HG02610 (cell line): Measurements from ENCODE around the gene RUNX1.

Experiments
- ATAC-seq: cut with Tn5 transposase; IDR thresholded peaks from one replicate; pipeline ENCODE4 v1.9.1; 2021; ENCODE audit warnings: mild to moderate bottlenecking, moderate library complexity; ENCODE audit not compliant: unreplicated experiment

Gene RUNX1

DNA sequence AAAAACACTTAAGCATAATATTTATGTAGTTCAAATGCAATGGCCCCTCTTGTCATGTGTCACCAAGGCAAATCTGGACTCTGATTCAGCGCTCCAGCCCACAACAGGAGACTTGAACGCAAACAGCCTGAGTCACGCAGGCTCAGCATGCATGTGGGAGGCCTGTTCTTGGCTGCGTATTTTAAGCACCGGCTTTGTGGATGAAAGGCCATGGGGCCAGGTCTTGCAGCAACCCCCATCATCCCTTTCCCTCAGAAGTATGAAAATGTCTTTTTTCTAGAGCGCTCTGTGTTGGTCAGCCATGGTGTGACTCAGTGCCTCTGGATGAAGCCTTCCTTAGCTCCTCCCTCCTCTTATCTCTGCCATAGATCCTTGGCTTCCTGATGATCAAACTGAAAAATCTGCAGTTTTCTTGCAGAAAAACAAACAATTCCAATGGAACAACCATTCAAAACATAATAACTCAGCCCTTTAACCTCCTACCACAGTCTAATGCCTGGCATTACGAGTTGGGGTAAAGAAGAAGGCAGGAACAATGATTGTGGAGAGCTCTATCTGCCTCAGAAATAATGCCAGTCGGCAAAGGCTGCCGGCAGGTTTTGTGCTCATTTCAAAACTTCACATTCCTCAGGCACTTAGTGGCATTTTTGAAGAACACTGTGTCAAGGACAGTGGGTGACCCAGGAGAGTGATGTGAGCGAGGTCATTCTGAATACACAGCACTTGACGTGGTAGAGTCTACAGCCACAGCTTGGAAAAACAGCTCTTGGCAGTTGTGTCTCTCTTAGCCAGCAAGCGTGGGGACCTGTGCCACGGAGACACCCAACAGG is 212.8 kb downstream of the RUNX1 start:
- ATAC-seq = no peak

DNA sequence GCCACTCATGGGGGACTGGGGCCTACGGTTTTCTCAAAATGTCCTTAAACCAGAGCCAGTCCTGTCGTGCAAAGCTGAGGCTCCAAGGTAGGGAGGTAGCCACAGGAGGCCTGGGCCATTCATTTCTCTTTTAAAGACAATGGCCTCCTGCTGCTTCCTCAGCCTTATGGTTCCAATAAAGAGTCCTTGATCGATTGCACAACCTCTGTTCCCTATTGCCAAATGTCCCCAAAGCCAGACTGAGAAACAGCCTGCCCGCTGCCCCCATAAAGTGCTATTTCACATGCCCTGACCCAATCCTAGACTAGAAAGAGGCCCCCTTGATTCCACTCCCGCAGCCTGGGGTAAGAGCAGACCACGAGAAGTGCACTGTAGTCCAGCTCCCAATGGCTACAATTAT is 213.6 kb downstream of the RUNX1 start:
- ATAC-seq = no peak

DNA sequence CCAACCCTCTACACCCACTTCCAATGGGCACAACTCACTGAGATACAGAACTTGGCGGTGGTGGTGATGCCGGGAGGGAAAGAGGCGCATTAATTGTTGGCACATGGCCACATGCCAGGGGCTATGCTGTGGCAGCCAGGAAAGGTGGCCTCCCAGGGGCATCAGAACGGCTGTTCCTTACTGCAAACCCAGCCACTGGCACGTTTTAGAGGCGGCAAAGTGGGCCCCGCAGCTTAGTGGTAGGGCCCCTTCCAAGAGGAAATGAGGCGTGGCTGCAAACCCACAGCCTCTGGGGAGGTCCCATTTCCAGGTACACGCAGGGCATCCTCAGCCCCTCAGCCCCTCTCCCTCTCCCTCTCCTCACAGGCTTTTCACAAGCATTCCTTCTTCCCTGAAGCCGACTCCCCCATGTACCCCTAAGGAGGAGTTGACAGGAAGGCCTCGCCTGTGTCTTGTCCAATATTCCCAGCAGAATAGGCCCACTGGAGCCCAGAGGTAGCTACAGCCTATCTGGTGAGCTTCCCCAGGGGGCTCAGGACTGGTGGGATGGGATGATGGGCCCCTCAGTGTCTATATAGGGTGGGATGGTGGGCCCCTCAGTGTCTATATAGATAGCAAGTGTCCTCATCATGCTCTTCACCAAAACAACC is 214.1 kb downstream of the RUNX1 start:
- ATAC-seq = no peak

DNA sequence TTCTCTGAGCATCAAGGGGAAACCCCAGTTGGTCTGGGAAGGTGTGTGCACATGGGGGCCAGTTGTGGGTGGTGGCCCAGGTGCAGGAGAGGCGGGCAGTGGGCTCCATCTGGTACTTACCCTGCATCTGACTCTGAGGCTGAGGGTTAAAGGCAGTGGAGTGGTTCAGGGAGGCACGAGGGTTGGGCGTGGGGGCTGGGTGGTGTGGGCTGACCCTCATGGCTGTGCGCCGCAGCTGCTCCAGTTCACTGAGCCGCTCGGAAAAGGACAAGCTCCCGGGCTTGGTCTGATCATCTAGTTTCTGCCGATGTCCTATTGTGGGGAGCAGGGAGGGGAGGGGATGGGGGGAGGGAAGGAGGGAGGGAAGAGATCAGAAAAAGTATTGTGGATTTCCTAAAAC is 214.8 kb downstream of the RUNX1 start:
- no peak for ATAC-seq

DNA sequence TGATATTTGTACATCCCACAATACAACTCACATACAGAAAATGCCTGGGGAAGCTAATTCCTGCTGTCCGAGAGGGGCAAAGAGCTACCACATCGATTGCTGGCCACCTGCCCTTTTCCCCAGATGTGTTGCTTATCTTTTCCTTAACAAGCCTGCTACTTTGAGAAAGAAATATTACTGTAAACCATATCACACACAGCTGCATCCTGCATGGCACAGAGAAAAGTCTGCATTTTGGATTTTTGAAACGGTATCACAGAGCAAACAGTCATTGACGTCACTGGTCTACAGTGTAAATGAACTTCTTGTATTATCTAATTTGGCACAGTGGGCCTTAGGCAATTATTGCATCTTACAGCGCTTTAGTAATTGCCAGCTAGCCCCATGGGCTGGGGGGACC is 215.6 kb downstream of the RUNX1 start:
- ATAC-seq = no peak

DNA sequence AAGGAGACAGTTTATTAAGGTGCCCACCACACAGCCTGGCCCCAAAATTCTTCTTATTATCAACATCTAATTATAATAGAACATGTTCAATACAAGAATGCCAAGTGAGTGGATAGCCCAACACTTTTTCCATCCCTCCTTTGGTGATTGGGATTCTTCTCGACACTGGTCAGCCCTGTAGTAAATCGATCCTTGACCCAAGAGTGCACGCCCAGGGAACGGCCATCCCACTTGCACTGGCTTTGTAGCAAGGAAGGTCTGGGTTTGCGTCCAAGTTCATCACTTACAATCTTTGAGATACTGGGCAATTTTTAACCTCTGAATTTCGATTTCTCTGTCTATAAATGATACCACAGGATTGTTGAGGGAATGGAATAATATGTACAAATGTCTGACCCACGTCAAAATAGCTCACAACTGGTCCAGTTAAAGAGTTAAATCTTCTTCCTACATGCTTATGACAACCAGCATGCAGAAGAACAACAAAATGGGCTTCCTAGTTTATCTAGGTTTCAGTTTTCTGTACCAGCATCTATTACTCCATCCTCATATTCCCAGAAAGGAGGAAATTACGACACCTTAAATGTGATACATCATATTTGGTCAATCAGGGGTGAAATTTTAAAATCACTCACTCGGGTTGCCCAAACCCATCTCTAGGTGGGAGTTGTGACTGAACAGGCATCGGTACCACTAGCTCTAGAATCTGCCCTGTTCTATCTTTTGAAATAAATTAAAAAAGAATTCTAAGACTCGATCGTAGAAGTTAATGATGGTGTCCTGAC is 218.5 kb downstream of the RUNX1 start:
- ATAC-seq = no peak

DNA sequence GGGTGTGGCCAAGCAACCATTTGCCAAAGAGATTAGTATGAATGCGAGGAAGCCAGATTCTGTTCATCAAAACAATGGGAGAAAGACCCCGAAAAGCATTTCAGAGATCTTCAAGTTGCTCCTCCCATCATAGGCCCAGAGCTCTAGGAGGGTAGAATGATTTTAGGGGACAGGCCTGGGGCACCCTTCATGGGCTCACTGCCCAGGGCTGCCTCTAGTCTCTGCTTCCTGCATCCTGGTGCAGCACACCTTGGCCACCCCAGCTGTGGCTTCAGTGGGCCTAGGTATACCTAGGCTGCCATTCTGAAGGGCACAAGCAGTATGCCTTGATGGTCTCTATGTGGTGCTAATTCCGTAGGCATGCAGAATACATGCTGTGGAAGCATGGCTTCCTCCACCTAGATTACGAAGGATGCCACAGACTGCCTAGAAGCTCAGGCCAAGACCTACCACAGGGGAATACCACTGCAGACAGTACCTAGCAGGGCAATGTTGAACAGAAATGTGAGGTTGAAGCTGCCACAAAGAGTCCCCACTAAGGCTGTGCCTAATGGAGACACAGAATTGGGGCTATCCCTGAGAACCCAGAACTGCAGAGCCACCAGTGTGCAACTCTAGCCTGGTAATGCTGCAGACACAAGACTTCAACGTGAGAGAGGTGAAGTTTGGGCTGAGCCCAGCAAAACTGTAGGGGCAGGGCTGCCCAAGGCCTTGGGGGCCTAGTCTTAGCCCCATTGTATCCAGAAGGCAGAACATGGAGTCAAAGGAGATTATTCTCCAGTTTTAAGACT is 221.5 kb downstream of the RUNX1 start:
- ATAC-seq = no peak

DNA sequence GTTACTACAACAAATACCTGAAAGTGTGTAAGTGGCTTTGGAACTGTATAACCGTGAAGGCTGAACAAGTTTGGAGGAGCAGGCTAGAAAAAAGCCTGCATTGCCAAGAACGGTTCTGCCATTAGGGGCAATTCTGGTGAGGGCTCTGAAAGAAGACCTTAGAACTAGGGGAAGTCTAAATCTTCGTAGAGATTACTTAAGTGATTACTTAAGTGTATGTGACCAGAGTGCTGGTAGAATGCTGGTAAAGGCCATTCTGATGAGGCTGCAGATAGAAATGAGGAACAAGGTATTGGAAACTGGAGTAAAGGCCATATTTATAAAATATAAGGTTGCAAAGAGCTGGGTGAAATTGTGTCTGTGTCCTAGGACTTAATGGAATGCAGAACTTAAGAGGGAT is 222.3 kb downstream of the RUNX1 start:
- ATAC-seq = no peak

DNA sequence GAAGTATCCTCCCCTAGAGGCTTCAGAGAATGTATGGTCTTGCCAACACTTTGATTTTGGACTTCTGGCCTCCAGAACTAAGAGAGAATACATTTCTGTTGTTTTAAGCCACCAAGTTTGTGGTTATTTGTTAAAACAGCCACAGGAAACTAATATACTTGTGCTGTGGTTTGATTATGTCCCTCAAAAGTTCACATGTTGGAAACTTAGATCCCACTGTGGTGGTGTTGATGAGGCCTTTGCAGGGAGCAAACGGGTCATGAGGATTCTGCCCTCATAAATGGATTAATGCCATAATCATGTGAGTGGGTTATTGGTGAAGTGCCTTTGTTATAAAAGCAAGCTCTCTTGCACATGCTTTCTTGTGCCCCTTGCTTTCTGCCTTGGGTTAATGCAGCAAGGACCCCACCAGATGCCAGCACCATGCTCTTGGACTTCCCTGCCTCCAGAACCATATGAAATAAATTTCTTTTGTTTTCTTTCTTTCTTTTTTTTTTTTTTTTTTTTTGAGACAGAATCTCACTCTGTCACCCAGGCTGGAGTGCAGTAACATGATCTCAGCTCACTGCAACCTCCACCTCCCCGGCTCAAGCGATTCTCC is 223.1 kb downstream of the RUNX1 start:
- no peak for ATAC-seq

DNA sequence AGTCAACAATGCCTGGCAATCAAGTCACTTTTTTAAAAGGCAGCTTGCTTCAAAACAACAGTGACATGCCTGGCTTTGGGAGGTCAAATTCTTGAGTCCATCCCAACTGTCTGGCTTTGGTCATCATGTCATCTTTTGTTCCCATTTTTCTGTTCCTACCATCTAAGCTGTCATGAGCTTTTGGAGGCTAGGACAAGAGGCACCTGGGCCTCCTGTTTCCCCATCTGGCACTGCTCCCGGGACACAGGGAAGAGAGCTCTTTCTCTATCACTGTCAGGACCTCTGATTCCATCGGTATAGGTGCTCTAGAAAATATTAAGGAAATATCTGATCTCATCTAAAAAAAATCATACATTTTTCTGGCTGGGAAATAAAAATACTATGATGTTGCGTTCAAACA is 224.0 kb downstream of the RUNX1 start:
- ATAC-seq = no peak

DNA sequence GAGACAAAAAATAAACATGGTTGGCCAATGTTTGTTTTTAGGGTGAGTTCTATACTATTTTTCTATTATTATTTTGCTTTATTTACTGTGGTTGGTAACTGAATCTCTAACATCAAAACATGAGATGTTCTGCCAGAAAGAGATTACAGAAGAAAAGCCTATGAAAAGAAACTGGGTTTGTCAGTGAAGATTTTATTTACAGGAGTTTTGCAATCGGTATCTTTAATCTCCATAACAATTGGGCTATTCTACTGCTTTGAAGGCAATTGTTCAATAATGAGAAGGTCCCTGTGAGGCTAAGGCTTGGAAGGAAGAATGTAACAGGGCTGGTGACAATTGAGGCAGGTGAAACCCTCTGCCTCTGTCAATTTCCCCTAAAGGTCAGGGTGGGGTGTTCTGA is 224.8 kb downstream of the RUNX1 start:
- ATAC-seq = no peak

DNA sequence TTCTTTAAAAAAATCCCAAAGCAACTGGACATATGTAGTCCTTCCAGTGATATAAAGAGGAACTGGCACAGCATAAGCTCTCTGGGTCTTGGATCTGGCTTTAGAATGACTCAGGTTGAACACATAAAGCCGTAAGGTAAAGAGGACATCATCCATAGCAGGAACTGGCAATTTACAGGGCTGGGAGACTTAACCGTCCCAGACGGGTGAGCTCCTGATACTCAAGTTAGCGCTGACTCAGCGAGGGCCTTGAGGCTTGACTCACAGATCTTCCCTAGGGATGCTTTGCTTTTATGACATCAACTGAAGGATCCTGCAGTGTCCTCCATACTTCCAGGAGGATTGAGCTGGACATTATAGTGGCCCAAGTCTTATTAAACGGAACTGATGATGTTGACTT is 226.2 kb downstream of the RUNX1 start:
- ATAC-seq = no peak

DNA sequence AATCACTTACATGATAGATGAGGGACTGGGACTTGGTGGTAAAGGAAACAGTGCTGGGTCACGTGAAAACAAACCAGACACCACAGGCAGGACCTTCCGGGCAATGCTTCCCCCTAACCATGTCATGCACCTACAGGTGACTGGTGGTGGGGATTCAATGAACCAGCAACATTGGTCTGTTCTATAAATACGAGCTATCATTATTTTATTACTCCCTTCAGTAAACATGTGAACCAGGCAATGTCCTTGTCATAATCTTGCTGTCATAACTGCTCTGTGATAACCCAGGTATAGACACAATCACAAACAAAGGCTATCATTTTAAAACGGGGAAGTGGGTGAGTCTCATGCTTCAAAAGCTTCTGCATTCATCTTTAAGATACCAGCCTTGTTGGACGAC is 226.9 kb downstream of the RUNX1 start:
- no peak for ATAC-seq

DNA sequence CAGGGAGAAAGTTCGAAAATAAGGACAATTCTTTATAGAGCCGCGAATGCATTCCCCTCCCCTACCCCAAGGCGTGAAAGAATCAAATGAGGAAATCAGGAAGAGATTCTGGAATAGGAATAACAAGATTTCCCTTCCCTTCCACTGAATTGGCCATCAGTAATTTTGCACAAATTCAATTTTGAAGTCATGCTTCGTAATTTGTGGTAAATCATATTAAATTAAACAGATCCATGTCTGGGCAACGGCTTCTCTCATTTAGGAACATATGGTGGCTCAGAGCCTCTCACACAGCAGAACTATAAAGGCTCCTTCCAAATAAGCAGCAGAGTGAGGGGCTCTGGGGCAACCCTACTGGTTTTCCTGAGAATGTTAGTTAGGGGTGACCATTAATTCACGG is 227.4 kb downstream of the RUNX1 start:
- no peak for ATAC-seq

DNA sequence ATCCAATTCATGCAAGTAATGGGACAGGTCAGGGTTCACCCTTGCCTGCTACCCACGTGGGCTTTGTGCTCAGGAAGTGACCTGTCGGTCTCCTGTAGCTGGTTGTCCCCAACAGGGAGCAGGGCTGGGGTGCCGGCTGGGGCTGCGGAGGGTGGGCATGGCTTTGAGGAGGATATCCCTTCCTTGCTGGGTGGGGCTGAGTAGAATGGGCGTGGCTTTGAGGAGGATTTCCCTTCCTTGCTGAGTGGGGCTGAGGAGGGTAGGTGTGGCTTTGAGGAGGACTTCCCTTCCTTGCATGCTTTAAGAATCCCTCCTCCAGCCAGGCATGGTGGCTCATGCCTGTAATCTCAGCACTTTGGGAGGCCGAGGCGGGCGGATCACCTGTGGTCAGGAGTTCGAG is 229.1 kb downstream of the RUNX1 start:
- no peak for ATAC-seq

DNA sequence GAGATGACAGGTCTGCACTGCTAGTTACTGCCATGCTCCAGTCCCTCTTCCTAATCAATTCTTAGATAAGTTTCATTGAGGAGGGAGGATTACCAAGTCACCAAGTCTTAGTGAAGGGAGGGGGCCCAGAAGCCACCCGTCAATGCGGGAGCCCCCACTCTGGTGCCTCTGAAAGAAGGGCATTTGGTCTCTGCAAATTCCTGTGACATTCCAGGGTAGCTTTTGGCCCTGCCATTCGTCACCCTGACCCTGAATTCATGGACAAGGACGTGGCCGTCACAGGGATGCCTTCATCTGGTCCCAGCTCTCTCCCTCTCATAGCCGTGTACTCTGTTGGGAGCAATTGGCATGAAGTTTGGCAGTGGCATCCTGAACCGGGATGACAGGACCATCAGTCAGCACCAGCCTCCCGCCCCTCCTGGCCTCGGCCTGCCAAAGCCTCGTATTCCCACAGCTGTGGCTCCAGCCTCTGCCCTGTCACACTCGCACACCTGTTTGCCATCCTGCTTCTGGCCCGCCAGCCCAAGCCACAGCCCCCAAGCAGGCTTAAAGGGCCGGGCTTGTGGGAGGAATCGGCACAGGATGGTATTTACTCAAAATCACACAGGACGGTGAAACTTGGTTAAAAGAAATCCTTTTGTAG is 229.6 kb downstream of the RUNX1 start:
- ATAC-seq = no peak

DNA sequence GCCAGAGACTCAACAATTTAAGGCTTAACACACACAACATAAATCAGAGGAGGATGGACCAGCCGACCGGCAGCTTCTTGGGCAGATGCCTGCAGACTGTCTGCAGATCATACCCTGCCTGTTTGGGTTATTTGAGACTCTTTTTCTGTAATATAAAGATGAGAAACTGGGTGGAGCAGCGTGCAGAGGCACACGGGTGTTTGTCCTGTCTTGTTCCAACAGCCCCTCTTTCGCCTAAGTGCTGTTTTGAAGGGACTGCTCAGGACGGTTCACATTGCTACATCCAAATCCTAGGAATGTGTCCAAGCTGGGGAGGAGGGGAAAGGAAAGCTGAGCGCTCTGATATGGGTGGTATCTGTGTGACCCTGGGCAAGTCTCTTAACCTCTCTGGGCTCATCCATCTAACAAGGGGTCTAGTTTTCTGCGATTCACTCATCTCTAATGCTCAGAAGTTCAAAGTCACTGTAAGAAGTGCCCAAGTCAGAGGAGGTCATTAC is 230.4 kb downstream of the RUNX1 start:
- ATAC-seq = no peak

DNA sequence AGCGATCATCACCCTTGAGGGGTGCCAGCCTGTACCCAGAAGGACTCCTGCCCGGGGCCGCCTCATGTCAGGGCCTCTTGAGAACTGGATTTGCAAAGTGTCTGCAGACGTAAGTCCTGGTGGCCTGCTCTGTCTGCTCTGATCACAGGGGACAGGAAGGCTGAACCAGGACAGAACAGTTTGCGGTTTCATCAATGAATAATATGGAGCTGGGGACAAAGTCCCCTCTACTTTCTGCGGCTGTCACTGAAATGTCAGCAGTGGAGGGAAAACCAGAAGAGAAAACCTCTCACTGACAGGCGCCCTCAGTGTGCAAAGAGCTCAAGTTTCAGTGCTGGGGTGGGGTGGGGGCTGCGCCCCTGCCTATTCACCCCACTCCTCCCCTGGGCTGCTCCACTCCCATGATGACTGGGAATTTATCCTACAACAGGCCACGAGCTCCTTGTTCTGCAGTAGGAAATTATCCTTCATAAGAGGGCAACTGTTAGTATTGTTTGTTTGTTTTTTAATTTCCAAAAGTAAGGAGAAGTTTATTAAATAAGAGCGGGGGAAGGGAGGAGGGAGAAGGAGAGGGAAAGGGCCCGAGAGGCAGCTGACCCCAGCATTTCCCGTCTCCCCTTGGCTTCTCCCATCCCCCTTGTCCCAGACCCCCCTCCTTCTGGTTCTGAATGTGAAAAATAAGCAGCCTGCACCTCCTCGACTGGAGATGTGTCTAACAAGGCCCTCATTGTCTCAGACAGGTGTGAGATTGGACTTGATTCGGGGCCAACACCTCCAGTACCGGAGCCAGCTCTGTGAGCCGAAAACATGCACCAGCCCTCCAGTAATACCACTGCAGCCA is 231.1 kb downstream of the RUNX1 start:
- ATAC-seq = no peak
